OCI-LY3 (cell line): ENCODE data around the gene GSE1.
A peak's percentile ranks its signal among the peaks of the same experiment; 100 is the strongest.

Experiments
- H2AFZ ChIP-seq: fragments of 200-600, 300-600 bp; shearing (Covaris generic); 2 replicates; pipeline ENCODE4 v1.6.0; 2014; ENCODE audit warnings: antibody characterized with exemption, low read depth, low read length
- H3K27ac ChIP-seq: fragments of 200-600, 300-600 bp; sonication (generic); 2 replicates; pipeline ENCODE4 v1.5.1; 2014; ENCODE audit warnings: mild to moderate bottlenecking, low read length, moderate library complexity, mixed read lengths
- H3K27me3 ChIP-seq: fragments of 200-600, 300-600 bp; sonication (generic); 2 replicates; pipeline ENCODE4 v1.6.1; 2014; ENCODE audit warnings: low read depth, low read length, mixed read lengths
- H3K36me3 ChIP-seq: fragments of 200-600, 300-600 bp; sonication (generic); replicated peaks from 2 replicates; pipeline ENCODE3; 2014; ENCODE audit warnings: low read depth, low read length, mixed read lengths
- H3K4me1 ChIP-seq: fragments of 300-600, 200-600 bp; sonication (generic); 2 replicates; pipeline ENCODE4 v1.6.1; 2014; ENCODE audit warnings: low read length, mixed read lengths
- H3K4me2 ChIP-seq: fragments of 200-600, 300-600 bp; sonication (generic); 2 replicates; pipeline ENCODE4 v1.6.1; 2014; ENCODE audit warnings: low read length, mixed read lengths
- H3K4me3 ChIP-seq: fragments of 300-600, 200-600 bp; sonication (generic); 2 replicates; pipeline ENCODE4 v1.5.1; 2014; ENCODE audit warnings: antibody characterized with exemption, mild to moderate bottlenecking, low read length, moderate library complexity
- H3K79me2 ChIP-seq: fragments of 300-600, 200-600 bp; shearing (Covaris generic); 2 replicates; pipeline ENCODE4 v1.6.1; 2014; ENCODE audit warnings: mild to moderate bottlenecking, low read length, mixed read lengths
- H3K9ac ChIP-seq: fragments of 300-600, 200-600 bp; shearing (Covaris generic); 2 replicates; pipeline ENCODE4 v1.6.0; 2014; ENCODE audit warnings: mild to moderate bottlenecking, low read length, moderate library complexity
- H3K9me3 ChIP-seq: fragments of 200-600, 300-600 bp; shearing (Covaris generic); 2 replicates; pipeline ENCODE4 v1.6.1; 2014; ENCODE audit warnings: low read length, mixed read lengths; ENCODE audit not compliant: insufficient read depth
- H4K20me1 ChIP-seq: fragments of 200-600, 300-600 bp; sonication (generic); 2 replicates; pipeline ENCODE4 v1.6.1; 2016; ENCODE audit warnings: low read length, mixed read lengths; ENCODE audit not compliant: insufficient read depth
- CTCF ChIP-seq: fragments of 200-600, 300-600 bp; sonication (generic); IDR thresholded peaks from 2 replicates; pipeline ENCODE4 v1.5.1; 2014; ENCODE audit warnings: antibody characterized with exemption, low read length, low read depth
- EZH2phosphoT487 ChIP-seq: fragments of 200-600 bp; shearing (Covaris generic); IDR thresholded peaks from 2 replicates; pipeline ENCODE4 v1.6.1; 2018; ENCODE audit warnings: antibody characterized with exemption, mixed run types, low read depth

Gene GSE1

DNA sequence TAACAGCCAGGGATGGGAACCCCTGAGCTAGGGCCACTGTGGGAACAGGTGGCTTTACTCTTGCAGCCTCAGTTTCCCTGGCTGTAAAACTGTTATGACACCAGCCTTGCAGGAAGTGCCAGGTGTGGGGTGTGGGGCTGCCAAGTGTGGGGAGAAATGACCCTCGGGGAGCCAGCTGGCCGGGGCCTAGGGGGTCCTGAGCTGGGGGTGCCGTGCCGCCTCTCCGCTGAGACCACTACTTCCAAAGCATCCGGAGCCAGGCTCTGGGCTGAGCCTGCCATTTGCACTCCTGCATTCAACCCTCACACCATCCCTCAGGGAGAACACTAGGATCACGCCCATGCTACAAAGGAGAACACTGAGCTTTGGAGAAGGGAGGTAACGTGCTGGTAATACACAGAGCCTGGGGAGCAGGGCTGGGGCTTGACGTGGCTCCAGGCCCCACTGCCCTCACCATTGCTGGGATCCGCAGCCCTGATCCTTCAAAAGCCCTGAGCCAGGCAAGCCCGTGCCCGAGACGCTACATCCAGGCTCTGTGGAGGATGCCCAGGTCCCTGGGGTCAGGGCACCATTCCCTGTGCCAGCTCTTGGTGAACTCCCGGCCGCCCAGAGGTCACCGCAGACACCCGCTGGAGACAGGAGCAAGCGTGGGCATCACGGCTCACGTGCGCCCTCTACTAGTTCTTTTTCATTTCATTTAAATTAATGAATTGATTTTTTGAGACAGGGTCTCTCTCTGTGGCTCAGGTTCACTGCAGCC lies 104.5 kb downstream of the GSE1 start:
- Histone ChIP-seq H3K9ac (no peak overlapping the region), H3K79me2 (no peaks in the 10 kb centered on the region), H4K20me1 (0 out of 2 replicates have a peak, but pooled peaks cover 5% of the 10 kb centered on the region), H3K27me3 (peaks cover 25% of the 10 kb centered on the region), H3K27ac (no peak overlapping the region), H3K4me3 (no peak overlapping the region), H2AFZ (0 out of 2 replicates have a peak overlapping the region, but pooled peaks have one; percentile 52), H3K9me3 (no peaks in the 10 kb centered on the region), H3K36me3 (no peaks in the 10 kb centered on the region), H3K4me2 (peak overlapping the region; percentile 45), H3K4me1 (no peaks in the 10 kb centered on the region)
- TF ChIP-seq EZH2phosphoT487 = no peak
- peak; percentile 79 for TF ChIP-seq CTCF

GRCh38 chr16:85718153-85718477 lies 105.0 kb downstream of the GSE1 start:
- no peaks in the 10 kb centered on the region for H3K9me3 ChIP-seq
- H3K27ac ChIP-seq = no peak overlapping the region
- H3K4me3 ChIP-seq = no peak overlapping the region
- H2AFZ ChIP-seq = no peak overlapping the region
- H3K79me2 ChIP-seq = no peaks in the 10 kb centered on the region
- TF ChIP-seq EZH2phosphoT487 (no peak), CTCF (no peak)
- H3K9ac ChIP-seq = no peak overlapping the region
- H3K36me3 ChIP-seq = no peaks in the 10 kb centered on the region
- 0 out of 2 replicates have a peak, but pooled peaks cover 5% of the 10 kb centered on the region for H4K20me1 ChIP-seq
- H3K4me1 ChIP-seq = no peaks in the 10 kb centered on the region
- H3K4me2 ChIP-seq = no peak overlapping the region
- H3K27me3 ChIP-seq = peaks cover 25% of the 10 kb centered on the region

- 0 out of 2 replicates have a peak, but pooled peaks cover 5% of the 10 kb centered on the region for H4K20me1 ChIP-seq
- TF ChIP-seq CTCF (peak; percentile 86), EZH2phosphoT487 (no peak)
- peak overlapping the region; percentile 14; the same call in 1 of the 2 replicates for H3K4me2 ChIP-seq
- no peak overlapping the region for H3K27ac ChIP-seq
- H3K9me3 ChIP-seq = no peaks in the 10 kb centered on the region
- H3K4me1 ChIP-seq = no peaks in the 10 kb centered on the region
- H3K27me3 ChIP-seq = peaks cover 25% of the 10 kb centered on the region
- no peak overlapping the region for H3K4me3 ChIP-seq
- H3K79me2 ChIP-seq = no peaks in the 10 kb centered on the region
- H2AFZ ChIP-seq = no peak overlapping the region
- no peaks in the 10 kb centered on the region for H3K36me3 ChIP-seq
- H3K9ac ChIP-seq = no peak overlapping the region
Measured at GRCh38 chr16:85718682-85719081, 105.6 kb downstream of the GSE1 start.

DNA sequence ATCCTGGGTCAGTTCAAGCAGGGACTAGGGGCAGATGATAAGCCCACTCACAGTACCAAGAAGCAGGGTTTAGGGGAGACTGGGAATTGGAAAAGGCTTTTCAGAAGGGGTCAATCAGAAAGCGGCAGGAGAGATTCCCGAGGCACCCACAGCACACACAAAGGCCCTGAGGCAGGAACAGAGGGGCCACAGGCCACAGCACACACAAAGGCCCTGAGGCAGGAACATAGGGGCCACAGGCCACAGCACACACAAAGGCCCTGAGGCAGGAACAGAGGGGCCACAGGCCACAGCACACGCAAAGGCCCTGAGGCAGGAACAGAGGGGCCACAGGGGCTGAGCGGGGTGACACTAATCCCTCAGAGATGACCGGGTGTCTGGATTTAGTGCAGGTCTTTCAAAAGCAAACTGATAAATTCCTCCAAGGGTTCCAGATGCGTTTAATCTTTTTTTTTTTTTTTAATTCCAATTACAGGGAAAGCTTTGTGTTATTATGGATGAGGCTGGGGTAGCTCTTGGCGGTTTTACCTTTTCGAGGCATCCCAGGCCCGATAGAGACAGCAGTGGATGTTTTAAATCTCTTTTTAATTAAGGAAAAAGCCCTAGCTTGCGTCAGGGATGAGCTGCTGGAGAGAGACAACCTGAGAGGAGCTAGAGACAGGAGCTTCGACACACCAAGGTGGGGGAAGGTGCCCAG lies 106.6 kb downstream of the GSE1 start:
- Histone ChIP-seq H3K27ac (no peak overlapping the region), H3K4me2 (no peak overlapping the region), H3K9ac (no peak overlapping the region), H3K9me3 (no peaks in the 10 kb centered on the region), H3K79me2 (no peaks in the 10 kb centered on the region), H4K20me1 (0 out of 2 replicates have a peak, but pooled peaks cover 5% of the 10 kb centered on the region), H3K27me3 (peaks cover 25% of the 10 kb centered on the region), H3K36me3 (no peaks in the 10 kb centered on the region), H3K4me3 (no peak overlapping the region), H2AFZ (no peak overlapping the region), H3K4me1 (no peaks in the 10 kb centered on the region)
- TF ChIP-seq CTCF (no peak), EZH2phosphoT487 (no peak)
